Ishikawa (cell line): ENCODE measurements around the gene KLF14.

Experiments used
- CEBPB ChIP-seq: IDR thresholded peaks from 2 replicates; pipeline ENCODE4 v1.6.1; 2012
- CREB1 ChIP-seq: IDR thresholded peaks from 2 replicates; pipeline ENCODE4 v1.6.1; 2012; ENCODE audit warnings: low read depth
- EP300 ChIP-seq: IDR thresholded peaks from 2 replicates; pipeline ENCODE4 v1.6.1; 2012; ENCODE audit warnings: borderline replicate concordance
- ZBTB7A ChIP-seq: IDR thresholded peaks from 2 replicates; pipeline ENCODE4 v1.6.1; 2012; ENCODE audit warnings: low read depth
- TF ChIP-seq, protein P1 (sequence below): IDR thresholded peaks from 2 replicates; pipeline ENCODE4 v1.6.1; 2012

GRCh38 chr7:130777426-130777825, 43.4 kb upstream of the KLF14 start:
- TF ChIP-seq CREB1 = no peak
- no peak for TF ChIP-seq EP300
- TF ChIP-seq CEBPB = no peak
- TF ChIP-seq, protein P1, sequence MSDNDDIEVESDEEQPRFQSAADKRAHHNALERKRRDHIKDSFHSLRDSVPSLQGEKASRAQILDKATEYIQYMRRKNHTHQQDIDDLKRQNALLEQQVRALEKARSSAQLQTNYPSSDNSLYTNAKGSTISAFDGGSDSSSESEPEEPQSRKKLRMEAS = no peak
- no peak for TF ChIP-seq ZBTB7A
